GM12875 (cell line): ENCODE measurements around the gene BDKRB1.

Experiments used
- H3K4me3 ChIP-seq: one replicate; pipeline ENCODE4 v1.5.1; 2011; ENCODE audit warnings: low read depth, low read length, control low read depth
- TF ChIP-seq, protein P1 (sequence below): IDR thresholded peaks from 2 replicates; pipeline ENCODE4 v1.5.1; 2011; ENCODE audit warnings: low read depth, mild to moderate bottlenecking, control low read depth, inconsistent platforms, low read length, moderate library complexity, borderline replicate concordance; ENCODE audit not compliant: insufficient read depth

Gene BDKRB1

DNA sequence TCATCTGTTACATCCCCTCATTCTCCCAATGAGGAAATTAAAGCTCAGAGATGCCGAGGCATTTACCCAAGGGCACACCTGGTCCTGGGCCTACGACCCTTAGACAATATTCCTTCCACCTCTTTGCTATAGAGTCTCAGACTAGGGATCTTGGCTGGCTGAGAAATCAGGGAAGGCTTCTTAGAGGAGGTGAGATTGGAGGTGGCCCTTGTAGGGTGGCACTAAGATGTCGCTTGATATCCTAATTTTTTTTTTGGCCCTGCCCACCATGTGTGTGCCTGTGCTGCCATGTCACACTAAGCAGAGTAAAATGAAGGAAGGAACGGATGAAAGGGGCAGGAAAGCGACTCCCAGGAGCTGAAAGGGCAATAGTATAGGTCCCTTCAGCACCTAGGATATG is 30.8 kb upstream of the BDKRB1 start:
- H3K4me3 ChIP-seq = no peak overlapping the region
- TF ChIP-seq, protein P1, sequence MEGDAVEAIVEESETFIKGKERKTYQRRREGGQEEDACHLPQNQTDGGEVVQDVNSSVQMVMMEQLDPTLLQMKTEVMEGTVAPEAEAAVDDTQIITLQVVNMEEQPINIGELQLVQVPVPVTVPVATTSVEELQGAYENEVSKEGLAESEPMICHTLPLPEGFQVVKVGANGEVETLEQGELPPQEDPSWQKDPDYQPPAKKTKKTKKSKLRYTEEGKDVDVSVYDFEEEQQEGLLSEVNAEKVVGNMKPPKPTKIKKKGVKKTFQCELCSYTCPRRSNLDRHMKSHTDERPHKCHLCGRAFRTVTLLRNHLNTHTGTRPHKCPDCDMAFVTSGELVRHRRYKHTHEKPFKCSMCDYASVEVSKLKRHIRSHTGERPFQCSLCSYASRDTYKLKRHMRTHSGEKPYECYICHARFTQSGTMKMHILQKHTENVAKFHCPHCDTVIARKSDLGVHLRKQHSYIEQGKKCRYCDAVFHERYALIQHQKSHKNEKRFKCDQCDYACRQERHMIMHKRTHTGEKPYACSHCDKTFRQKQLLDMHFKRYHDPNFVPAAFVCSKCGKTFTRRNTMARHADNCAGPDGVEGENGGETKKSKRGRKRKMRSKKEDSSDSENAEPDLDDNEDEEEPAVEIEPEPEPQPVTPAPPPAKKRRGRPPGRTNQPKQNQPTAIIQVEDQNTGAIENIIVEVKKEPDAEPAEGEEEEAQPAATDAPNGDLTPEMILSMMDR = no peak

DNA sequence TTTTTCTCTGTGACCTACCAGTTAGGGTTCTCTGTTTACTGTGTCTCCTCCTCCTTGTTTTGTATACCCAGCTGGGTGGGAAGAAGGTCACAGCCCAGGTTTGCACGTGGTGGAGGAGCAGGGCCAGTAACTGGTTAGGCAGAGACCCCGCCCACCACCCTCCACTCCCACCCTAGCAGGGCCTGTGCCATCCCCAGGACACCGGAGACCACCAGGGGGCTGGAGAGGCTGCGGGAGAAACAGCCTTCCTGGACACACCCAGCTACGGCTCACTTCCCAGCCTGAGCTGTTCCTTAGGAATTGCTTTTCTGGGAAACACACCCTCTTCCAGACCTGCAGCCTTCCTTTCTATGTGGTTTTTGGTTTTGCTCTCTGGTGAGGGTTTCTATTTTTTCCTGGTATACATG is 30.3 kb upstream of the BDKRB1 start:
- TF ChIP-seq, protein P1 = no peak
- H3K4me3 ChIP-seq = no peak overlapping the region

DNA sequence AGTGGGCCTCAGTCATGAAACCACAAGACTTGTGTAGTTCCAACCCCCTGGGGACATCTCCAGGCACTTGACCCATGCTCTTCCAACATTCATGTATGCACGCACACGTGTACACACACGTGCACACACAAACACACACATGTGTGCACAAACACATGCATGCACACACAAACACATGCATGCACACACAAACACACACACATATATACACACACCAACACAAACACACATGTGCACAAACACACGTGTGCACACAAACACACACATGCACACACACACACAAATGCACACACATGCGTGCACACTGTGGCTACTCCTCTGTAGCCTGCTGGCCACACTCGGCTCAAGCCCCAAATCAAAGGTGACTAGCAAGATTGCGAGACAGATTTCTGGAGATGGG is 28.6 kb upstream of the BDKRB1 start:
- TF ChIP-seq, protein P1 = no peak

DNA sequence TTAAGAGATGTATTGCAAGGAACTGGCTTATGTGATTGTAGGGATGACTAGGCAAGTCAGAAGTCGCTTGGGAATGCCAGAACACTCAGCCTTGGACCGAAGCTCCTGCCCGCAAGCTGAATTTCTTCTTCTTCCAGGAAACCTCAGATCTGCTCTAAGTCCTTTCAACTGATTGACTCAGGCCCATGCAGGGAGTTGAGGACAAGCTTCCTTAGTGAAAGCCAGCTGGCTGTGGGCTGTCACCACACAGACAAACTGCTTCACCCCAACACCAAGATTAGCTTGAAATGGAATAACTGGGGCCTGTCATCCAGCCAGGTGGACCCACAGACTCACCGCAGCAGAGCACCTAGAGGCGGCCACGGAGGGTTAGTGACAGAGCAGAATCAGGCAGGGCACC is 26.7 kb upstream of the BDKRB1 start:
- TF ChIP-seq, protein P1 = no peak

More for the DNA sequence above, 28.6 kb upstream of the BDKRB1 start:
- H3K4me3 ChIP-seq = no peak overlapping the region

DNA sequence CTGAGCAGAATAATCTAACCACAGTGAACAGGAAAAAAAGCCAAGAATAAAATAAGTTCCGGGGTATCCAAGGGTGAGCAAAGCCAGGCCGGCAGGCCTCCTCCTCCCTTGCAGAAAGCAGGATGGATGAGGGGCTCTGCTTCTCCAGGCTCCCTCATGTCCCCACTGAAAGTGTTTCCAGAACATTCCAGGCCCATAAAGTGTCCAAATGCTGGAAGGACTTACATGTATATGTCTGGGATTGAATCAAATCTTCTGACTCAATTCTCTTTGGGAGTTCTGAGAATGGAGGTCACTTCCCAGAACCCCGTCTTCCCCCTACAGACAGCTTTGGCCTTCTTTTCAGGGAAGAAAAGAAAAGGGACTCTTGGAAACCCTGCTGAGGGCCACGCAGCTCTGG is 25.0 kb upstream of the BDKRB1 start:
- TF ChIP-seq, protein P1 = no peak
- no peak overlapping the region for H3K4me3 ChIP-seq

More for the DNA sequence above, 26.7 kb upstream of the BDKRB1 start:
- no peak overlapping the region for H3K4me3 ChIP-seq

DNA sequence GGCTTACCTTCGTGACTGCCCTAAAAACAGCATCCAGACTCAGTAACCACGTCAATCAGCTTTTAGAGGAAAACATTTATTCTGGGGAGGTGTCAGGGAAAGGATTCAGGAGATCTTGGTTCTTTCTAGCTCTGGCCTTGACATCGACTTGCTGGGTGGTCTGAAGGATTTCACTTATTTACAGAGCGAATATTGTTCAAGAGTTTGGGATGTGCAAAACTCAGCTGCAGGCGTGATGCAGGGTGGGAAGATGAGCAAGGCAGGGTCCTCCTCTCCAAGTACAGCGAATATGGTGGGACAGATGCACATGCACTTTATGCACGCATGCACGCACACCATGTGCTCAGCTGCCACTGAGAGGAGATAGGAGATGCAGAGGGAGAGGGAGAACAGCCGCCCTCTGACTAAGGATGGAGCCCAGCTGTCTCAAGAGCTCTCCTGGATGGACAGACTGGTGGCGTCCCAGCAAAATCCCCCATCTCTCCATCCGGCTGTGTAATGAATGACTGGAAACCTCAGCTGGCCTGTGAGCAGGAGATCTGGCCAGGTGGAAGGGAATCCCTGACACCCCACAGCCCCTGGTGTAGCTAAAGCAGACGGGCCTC is 24.4 kb upstream of the BDKRB1 start:
- TF ChIP-seq, protein P1 = no peak
- H3K4me3 ChIP-seq = no peak overlapping the region

DNA sequence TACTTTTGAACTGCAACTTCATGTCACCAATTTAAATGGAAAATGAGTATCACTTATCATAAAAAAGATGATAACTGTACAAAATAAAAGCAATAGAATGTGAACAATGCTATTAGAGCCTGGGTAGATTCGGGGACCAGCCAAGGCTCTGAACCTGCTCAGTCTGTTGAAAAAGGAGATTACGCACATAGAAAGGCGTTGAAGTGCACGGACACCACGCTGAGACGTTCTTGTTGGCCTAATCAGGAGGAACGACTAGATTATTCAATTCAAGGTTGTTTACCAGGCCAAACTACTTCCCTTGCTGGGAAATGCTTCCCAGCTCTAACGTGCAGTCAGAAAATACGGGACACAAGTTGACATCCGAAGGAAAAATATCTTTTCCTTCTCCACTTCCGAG is 23.5 kb upstream of the BDKRB1 start:
- H3K4me3 ChIP-seq = no peak overlapping the region
- TF ChIP-seq, protein P1 = no peak
